PC-3 (cell line): Measurements from ENCODE around the gene SLC39A11. TPM values are rescaled to one million over a fixed set of nuclear protein-coding genes. Genes with fewer than 3 reads are reported as not detected.

Experiments
- ATAC-seq: fragments of 200-7000 bp; cut with Tn5 transposase; 2 replicates; pipeline ENCODE4 v1.9.1; 2020; ENCODE audit warnings: mild to moderate bottlenecking, moderate library complexity
- BruUV-seq: library from RNA; stranded (reverse); fragments of 400-500 nt; replicated peaks from 2 replicates; lab custom pipeline; 2021; lab: Mats Ljungman, UMichigan
- CTCF ChIA-PET: fragments of 300-600 bp; sonication (Branson Sonifier 250); formaldehyde crosslinking; loops from one replicate; lab custom pipeline; 2022; ENCODE audit warnings: antibody characterized with exemption; lab: Charles Lee
- POLR2A ChIA-PET: fragments of 300-600 bp; sonication (Branson Sonifier 250); formaldehyde crosslinking; loops from one replicate; lab custom pipeline; 2022; ENCODE audit warnings: antibody characterized with exemption; ENCODE audit not compliant: unreplicated experiment; lab: Charles Lee
- DNase-seq: peaks from one replicate; pipeline ENCODE4 v3.0.0-alpha.2; 2015
- H2AFZ ChIP-seq: fragments of 300-600 bp; sonication (generic); 2 replicates; pipeline ENCODE4 v1.6.0; 2016; ENCODE audit warnings: antibody characterized with exemption, low read length
- H3F3A ChIP-seq: fragments of 300-600 bp; sonication (generic); one replicate; pipeline ENCODE4 v1.6.0; 2017; ENCODE audit warnings: antibody characterized with exemption, low read length, control low read depth, mild to moderate bottlenecking; ENCODE audit not compliant: unreplicated experiment
- H3K27ac ChIP-seq: fragments of 300-600 bp; sonication (generic); 2 replicates; pipeline ENCODE4 v1.5.1; 2016; ENCODE audit warnings: mild to moderate bottlenecking, low read length
- H3K27me3 ChIP-seq: fragments of 300-600 bp; sonication (generic); 2 replicates; pipeline ENCODE4 v1.6.1; 2016; ENCODE audit warnings: low read length, mixed read lengths
- H3K36me3 ChIP-seq: fragments of 300-600 bp; sonication (generic); 2 replicates; pipeline ENCODE4 v1.6.1; 2016; ENCODE audit warnings: low read depth, mixed run types, low read length, mixed read lengths
- H3K4me1 ChIP-seq: fragments of 300-600 bp; sonication (generic); 2 replicates; pipeline ENCODE4 v1.5.1; 2016; ENCODE audit warnings: low read length; ENCODE audit not compliant: insufficient read depth
- H3K4me2 ChIP-seq: fragments of 300-600 bp; sonication (generic); 2 replicates; pipeline ENCODE4 v1.6.0; 2016; ENCODE audit warnings: low read length
- H3K4me3 ChIP-seq: fragments of 300-600 bp; sonication (generic); 2 replicates; pipeline ENCODE4 v1.5.1; 2016; ENCODE audit warnings: mild to moderate bottlenecking, low read length, mixed read lengths
- H3K79me2 ChIP-seq: fragments of 300-600 bp; sonication (generic); 2 replicates; pipeline ENCODE4 v1.6.1; 2017; ENCODE audit warnings: low read length, mixed read lengths
- H3K9ac ChIP-seq: fragments of 300-600 bp; sonication (generic); 2 replicates; pipeline ENCODE4 v1.6.0; 2016; ENCODE audit warnings: mild to moderate bottlenecking, low read length
- H3K9me2 ChIP-seq: fragments of 300-600 bp; sonication (generic); replicated peaks from 2 replicates; pipeline ENCODE4 v1.6.1; 2016; ENCODE audit warnings: mixed run types, low read length, mixed read lengths
- H3K9me3 ChIP-seq: fragments of 300-600 bp; sonication (generic); 2 replicates; pipeline ENCODE4 v1.6.1; 2016; ENCODE audit warnings: low read length, mixed read lengths
- H4K20me1 ChIP-seq: fragments of 300-600 bp; sonication (generic); 2 replicates; pipeline ENCODE4 v1.6.1; 2016; ENCODE audit warnings: low read length, mixed read lengths
- CTCF ChIP-seq: fragments of 300-600 bp; sonication (generic); conservative IDR thresholded peaks from 2 replicates; pipeline ENCODE4 v1.5.1; 2017; ENCODE audit warnings: antibody characterized with exemption, low read depth, mild to moderate bottlenecking, low read length
- EZH2 ChIP-seq: fragments of 300-600 bp; sonication (generic); IDR thresholded peaks from one replicate; pipeline ENCODE4 v1.6.1; 2017; ENCODE audit warnings: antibody characterized with exemption, mild to moderate bottlenecking, low read length; ENCODE audit not compliant: unreplicated experiment
- EZH2phosphoT487 ChIP-seq: fragments of 300-600 bp; sonication (generic); IDR thresholded peaks from 2 replicates; pipeline ENCODE4 v1.6.1; 2018; ENCODE audit warnings: mild to moderate bottlenecking, antibody characterized with exemption, low read length, borderline replicate concordance
- intact Hi-C: fragments of 100-400 bp; cut with micrococcal nuclease; formaldehyde crosslinking; loops from 2 replicates; pipeline ENCODE4 v1.9.0; 2023
- total RNA-seq: library from RNA; depleted of rRNA; stranded (reverse); fragments of >200 nt; gene quantifications from 2 replicates; pipeline ENCODE4 v1.2.3, GENCODE V29; 2014

The SLC39A11 gene
- total RNA-seq, 1 experiment from 2014 or later: 37.7 TPM

- Histone ChIP-seq H3K4me2 (no peak overlapping the region), H3K4me3 (no peak overlapping the region), H4K20me1 (no peaks in the 10 kb centered on the region), H3K9me2 (no peaks in the 10 kb centered on the region), H3K27ac (no peak overlapping the region), H3K27me3 (no peaks in the 10 kb centered on the region), H2AFZ (no peak overlapping the region), H3K4me1 (no peaks in the 10 kb centered on the region), H3K79me2 (no peaks in the 10 kb centered on the region), H3K9me3 (no peaks in the 10 kb centered on the region), H3F3A (no peaks in the 10 kb centered on the region), H3K9ac (no peak overlapping the region), H3K36me3 (no peaks in the 10 kb centered on the region)
- TF ChIP-seq EZH2 (no peak), CTCF (no peak), EZH2phosphoT487 (no peak)
- ChIA-PET CTCF (interaction anchor here (0.6 kb wide), 1 partner anchor 491 kb away, joined by 3 read pairs; no protein-coding TSS in a partner anchor), POLR2A (no interaction called here)
- no TSS peak for BruUV-seq
- DNase-seq (no peak), ATAC-seq (no peak)
- intact Hi-C loops: no loop called here
These were observed 230.1 kb downstream of the SLC39A11 start for GRCh38 chr17:72862276-72862999.

DNA sequence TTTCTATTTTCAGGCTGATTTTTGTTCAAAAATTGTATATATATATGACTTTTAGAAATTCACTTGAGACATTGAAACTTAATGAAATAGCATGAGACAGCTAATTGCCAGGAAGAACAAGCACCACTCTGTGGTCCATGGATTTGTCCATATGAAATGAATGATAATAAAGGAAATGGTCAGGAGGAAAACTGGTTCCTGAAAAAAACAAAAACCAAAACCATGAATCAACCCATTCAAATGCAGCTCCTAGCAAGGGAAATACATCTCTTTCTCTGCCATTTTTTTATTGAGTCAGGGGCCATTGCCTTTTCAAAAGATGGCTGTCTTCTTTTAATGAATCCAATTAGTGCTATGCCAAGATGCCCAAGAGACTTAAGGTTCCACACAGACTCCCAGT, 230.7 kb downstream of the SLC39A11 start:
- no peak overlapping the region for H3K4me3 ChIP-seq
- no peaks in the 10 kb centered on the region for H3K27me3 ChIP-seq
- no peaks in the 10 kb centered on the region for H3K36me3 ChIP-seq
- TF ChIP-seq EZH2: no peak
- no peak for TF ChIP-seq CTCF
- TF ChIP-seq EZH2phosphoT487: no peak
- no peak overlapping the region for H2AFZ ChIP-seq
- intact Hi-C loops: no loop called here
- ATAC-seq (no peak), DNase-seq (no peak)
- no peak overlapping the region for H3K27ac ChIP-seq
- H3F3A ChIP-seq: no peaks in the 10 kb centered on the region
- ChIA-PET CTCF (no interaction called here), POLR2A (no interaction called here)
- no TSS peak for BruUV-seq
- H4K20me1 ChIP-seq: no peaks in the 10 kb centered on the region
- H3K9ac ChIP-seq: no peak overlapping the region
- H3K4me1 ChIP-seq: no peaks in the 10 kb centered on the region
- H3K79me2 ChIP-seq: no peaks in the 10 kb centered on the region
- H3K4me2 ChIP-seq: no peak overlapping the region
- no peaks in the 10 kb centered on the region for H3K9me2 ChIP-seq
- no peaks in the 10 kb centered on the region for H3K9me3 ChIP-seq

DNA sequence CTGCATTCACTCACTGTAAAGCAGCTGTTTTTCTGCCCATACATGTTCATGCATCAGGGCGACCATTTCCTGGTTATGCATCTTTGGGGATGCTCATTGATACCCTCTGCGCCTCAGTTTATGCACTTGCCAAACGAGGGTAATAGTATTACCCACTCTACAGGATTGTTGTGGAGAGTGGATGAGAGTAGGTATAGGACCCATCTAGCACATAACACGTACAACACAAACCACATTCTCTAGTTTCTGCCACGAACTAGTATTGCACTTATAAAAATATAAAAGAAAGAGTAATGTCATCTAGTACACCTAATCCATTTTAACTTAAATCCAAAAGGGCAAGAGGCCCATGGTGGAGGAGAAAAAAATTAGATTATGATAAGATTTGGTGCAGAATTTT, 231.7 kb downstream of the SLC39A11 start:
- Histone ChIP-seq H3K27me3 (no peaks in the 10 kb centered on the region), H3K4me1 (no peaks in the 10 kb centered on the region), H3K27ac (no peak overlapping the region), H4K20me1 (no peaks in the 10 kb centered on the region), H3K36me3 (no peaks in the 10 kb centered on the region), H3K9ac (no peak overlapping the region), H3K79me2 (no peaks in the 10 kb centered on the region), H3K9me2 (no peaks in the 10 kb centered on the region), H3K4me3 (no peak overlapping the region), H3K4me2 (no peak overlapping the region), H3K9me3 (no peaks in the 10 kb centered on the region), H3F3A (no peaks in the 10 kb centered on the region), H2AFZ (no peak overlapping the region)
- TF ChIP-seq EZH2phosphoT487: no peak
- TF ChIP-seq CTCF: no peak
- no peak for TF ChIP-seq EZH2
- ChIA-PET POLR2A (no interaction called here), CTCF (no interaction called here)
- no peak for DNase-seq
- ATAC-seq: no peak
- intact Hi-C loops: no loop called here
- BruUV-seq: no TSS peak
